Hepatocyte (in vitro differentiated cells): Measurements from ENCODE around the gene LILRA1.

Experiments used
- EZH2 ChIP-seq: fragments of 200-600 bp; sonication (generic); IDR thresholded peaks from 2 replicates; pipeline ENCODE4 v1.6.1; 2016; ENCODE audit warnings: antibody characterized with exemption, mild to moderate bottlenecking, borderline replicate concordance
- TF ChIP-seq, protein P1 (sequence below): fragments of 200-600 bp; sonication (generic); IDR thresholded peaks from 2 replicates; pipeline ENCODE4 v1.5.1; 2016; ENCODE audit warnings: antibody characterized with exemption, mild to moderate bottlenecking; ENCODE audit not compliant: poor library complexity

DNA sequence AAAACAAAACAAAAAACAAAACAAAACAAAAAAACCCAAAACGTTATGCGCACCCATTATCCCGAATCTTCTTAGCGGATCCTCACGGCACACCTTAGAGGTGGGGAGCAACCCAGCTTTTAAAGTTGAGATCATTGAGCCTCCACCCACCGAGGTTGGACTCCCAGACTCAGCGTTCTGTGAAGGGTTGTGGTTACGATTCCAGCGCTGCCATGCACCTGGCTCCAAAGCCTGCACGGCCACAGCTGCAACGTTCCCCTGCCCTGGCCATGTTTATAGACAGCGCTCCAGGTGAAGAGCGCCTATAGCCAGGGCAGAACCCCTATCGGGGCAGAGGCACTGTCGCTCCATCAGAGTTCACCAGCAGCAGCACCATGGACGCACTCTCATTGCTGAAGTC lies 38.5 kb upstream of the LILRA1 start:
- TF ChIP-seq, protein P1, sequence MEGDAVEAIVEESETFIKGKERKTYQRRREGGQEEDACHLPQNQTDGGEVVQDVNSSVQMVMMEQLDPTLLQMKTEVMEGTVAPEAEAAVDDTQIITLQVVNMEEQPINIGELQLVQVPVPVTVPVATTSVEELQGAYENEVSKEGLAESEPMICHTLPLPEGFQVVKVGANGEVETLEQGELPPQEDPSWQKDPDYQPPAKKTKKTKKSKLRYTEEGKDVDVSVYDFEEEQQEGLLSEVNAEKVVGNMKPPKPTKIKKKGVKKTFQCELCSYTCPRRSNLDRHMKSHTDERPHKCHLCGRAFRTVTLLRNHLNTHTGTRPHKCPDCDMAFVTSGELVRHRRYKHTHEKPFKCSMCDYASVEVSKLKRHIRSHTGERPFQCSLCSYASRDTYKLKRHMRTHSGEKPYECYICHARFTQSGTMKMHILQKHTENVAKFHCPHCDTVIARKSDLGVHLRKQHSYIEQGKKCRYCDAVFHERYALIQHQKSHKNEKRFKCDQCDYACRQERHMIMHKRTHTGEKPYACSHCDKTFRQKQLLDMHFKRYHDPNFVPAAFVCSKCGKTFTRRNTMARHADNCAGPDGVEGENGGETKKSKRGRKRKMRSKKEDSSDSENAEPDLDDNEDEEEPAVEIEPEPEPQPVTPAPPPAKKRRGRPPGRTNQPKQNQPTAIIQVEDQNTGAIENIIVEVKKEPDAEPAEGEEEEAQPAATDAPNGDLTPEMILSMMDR = no peak
- TF ChIP-seq EZH2 = no peak
